Neural progenitor cell (in vitro differentiated cells): Measurements from ENCODE around the gene ANKRD23. TPM values are rescaled to one million over a fixed set of nuclear protein-coding genes. Genes with fewer than 3 reads are reported as not detected.

Experiments used
- DNase-seq: peaks from one replicate; pipeline ENCODE4 v3.0.0-alpha.2; 2016; ENCODE audit warnings: low spot score
- H2AFZ ChIP-seq: fragments of 200-600 bp; sonication (generic); replicated peaks from 2 replicates; pipeline ENCODE4 v1.6.1; 2016; ENCODE audit warnings: antibody characterized with exemption
- H3F3A ChIP-seq: fragments of 200-600 bp; sonication (generic); 2 replicates; pipeline ENCODE4 v1.6.1; 2016; ENCODE audit warnings: antibody characterized with exemption, low read depth
- H3K27ac ChIP-seq: fragments of 200-600 bp; sonication (generic); 2 replicates; pipeline ENCODE4 v1.5.1; 2016; ENCODE audit warnings: mild to moderate bottlenecking
- H3K27me3 ChIP-seq: fragments of 200-600 bp; sonication (generic); 2 replicates; pipeline ENCODE4 v1.6.1; 2016; ENCODE audit warnings: mild to moderate bottlenecking, moderate library complexity
- H3K36me3 ChIP-seq: fragments of 200-600 bp; sonication (generic); 2 replicates; pipeline ENCODE4 v1.5.1; 2016
- H3K4me1 ChIP-seq: fragments of 200-600 bp; sonication (generic); 2 replicates; pipeline ENCODE4 v1.6.1; 2016; ENCODE audit warnings: mixed run types
- H3K4me2 ChIP-seq: fragments of 200-600 bp; sonication (generic); 2 replicates; pipeline ENCODE4 v1.6.1; 2016
- H3K4me3 ChIP-seq: fragments of 200-600 bp; sonication (generic); 2 replicates; pipeline ENCODE4 v1.5.1; 2016
- H3K79me2 ChIP-seq: fragments of 200-600 bp; sonication (generic); 2 replicates; pipeline ENCODE4 v1.6.1; 2016; ENCODE audit warnings: low read depth
- H3K9ac ChIP-seq: fragments of 200-600 bp; sonication (generic); 2 replicates; pipeline ENCODE4 v1.6.1; 2016
- H3K9me3 ChIP-seq: fragments of 200-600 bp; sonication (generic); 2 replicates; pipeline ENCODE4 v1.5.1; 2016; ENCODE audit warnings: low read depth
- H4K20me1 ChIP-seq: fragments of 200-600 bp; sonication (generic); 2 replicates; pipeline ENCODE4 v1.6.1; 2016; ENCODE audit warnings: low read depth
- H3K27ac Mint-ChIP-seq: 3 replicates; pipeline ENCODE4 v1.8.0; 2021; ENCODE audit warnings: mixed read lengths
- H3K27me3 Mint-ChIP-seq: 2 replicates; pipeline ENCODE4 v1.8.0; 2022; ENCODE audit warnings: low read depth, mild to moderate bottlenecking, inconsistent platforms, moderate library complexity, mixed read lengths; ENCODE audit not compliant: insufficient read depth
- H3K36me3 Mint-ChIP-seq: 3 replicates; pipeline ENCODE4 v1.8.0; 2021; ENCODE audit warnings: mixed read lengths
- H3K4me1 Mint-ChIP-seq: 3 replicates; pipeline ENCODE4 v1.8.0; 2021; ENCODE audit warnings: mixed read lengths
- H3K4me3 Mint-ChIP-seq: 3 replicates; pipeline ENCODE4 v1.8.0; 2021; ENCODE audit warnings: mild to moderate bottlenecking, moderate library complexity, mixed read lengths
- H3K9me3 Mint-ChIP-seq: 3 replicates; pipeline ENCODE4 v1.8.0; 2020; ENCODE audit warnings: mixed read lengths
- EZH2 ChIP-seq: fragments of 200-600 bp; sonication (generic); IDR thresholded peaks from 2 replicates; pipeline ENCODE4 v1.6.1; 2017; ENCODE audit warnings: antibody characterized with exemption, mild to moderate bottlenecking, moderate library complexity
- EZH2phosphoT487 ChIP-seq: fragments of 200-600 bp; sonication (generic); IDR thresholded peaks from 2 replicates; pipeline ENCODE4 v1.6.1; 2017; ENCODE audit warnings: antibody characterized with exemption
- total RNA-seq: library from RNA; depleted of rRNA; stranded (reverse); fragments of >200 nt; gene quantifications from 2 replicates; pipeline ENCODE4 v1.2.3, GENCODE V29; 2015; ENCODE audit warnings: low replicate concordance
- TF ChIP-seq, protein P1 (sequence below): fragments of 200-600 bp; sonication (generic); IDR thresholded peaks from 2 replicates; pipeline ENCODE4 v1.5.1; 2017; ENCODE audit warnings: antibody characterized with exemption, mild to moderate bottlenecking

Gene ANKRD23
- total RNA-seq, 1 donor from 2014 or later = 10.8 TPM

DNA sequence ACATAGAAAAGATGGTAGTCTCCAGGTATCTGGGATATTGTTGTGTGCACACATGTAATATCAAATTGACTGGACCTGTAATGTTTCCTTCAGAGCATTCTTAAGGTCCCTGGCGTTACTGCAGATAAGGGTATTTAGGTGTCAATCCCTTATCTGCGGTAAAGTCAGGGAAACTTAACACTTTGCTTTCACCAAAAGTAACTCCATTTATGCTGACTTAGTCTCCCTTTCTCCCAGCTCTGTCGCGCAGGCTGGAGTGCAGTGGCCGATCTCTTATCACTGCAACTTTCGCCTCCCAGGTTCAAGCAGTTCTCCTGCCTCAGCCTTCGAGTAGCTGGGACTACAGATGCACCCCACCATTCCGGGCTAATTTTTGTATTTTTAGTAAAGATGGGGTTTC is 25.9 kb downstream of the ANKRD23 start:
- H3K9ac ChIP-seq = no peak overlapping the region
- peaks cover 45% of the 10 kb centered on the region for H3K4me1 ChIP-seq
- Mint-ChIP-seq H3K4me3 (peak overlapping the region; percentile 87), H3K4me1 (peaks cover 49% of the 10 kb centered on the region), H3K27me3 (peaks cover 11% of the 10 kb centered on the region), H3K9me3 (no peaks in the 10 kb centered on the region), H3K36me3 (peaks cover 22% of the 10 kb centered on the region), H3K27ac (no peak overlapping the region)
- peak overlapping the region; percentile 98 for H3K4me2 ChIP-seq
- peak overlapping the region; percentile 74 for H3K4me3 ChIP-seq
- H3K27me3 ChIP-seq = peaks cover 7% of the 10 kb centered on the region
- TF ChIP-seq, protein P1, sequence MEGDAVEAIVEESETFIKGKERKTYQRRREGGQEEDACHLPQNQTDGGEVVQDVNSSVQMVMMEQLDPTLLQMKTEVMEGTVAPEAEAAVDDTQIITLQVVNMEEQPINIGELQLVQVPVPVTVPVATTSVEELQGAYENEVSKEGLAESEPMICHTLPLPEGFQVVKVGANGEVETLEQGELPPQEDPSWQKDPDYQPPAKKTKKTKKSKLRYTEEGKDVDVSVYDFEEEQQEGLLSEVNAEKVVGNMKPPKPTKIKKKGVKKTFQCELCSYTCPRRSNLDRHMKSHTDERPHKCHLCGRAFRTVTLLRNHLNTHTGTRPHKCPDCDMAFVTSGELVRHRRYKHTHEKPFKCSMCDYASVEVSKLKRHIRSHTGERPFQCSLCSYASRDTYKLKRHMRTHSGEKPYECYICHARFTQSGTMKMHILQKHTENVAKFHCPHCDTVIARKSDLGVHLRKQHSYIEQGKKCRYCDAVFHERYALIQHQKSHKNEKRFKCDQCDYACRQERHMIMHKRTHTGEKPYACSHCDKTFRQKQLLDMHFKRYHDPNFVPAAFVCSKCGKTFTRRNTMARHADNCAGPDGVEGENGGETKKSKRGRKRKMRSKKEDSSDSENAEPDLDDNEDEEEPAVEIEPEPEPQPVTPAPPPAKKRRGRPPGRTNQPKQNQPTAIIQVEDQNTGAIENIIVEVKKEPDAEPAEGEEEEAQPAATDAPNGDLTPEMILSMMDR = no peak
- TF ChIP-seq EZH2 (no peak), EZH2phosphoT487 (no peak)
- peaks cover 68% of the 10 kb centered on the region for H4K20me1 ChIP-seq
- no peaks in the 10 kb centered on the region for H3K36me3 ChIP-seq
- no peaks in the 10 kb centered on the region for H3K9me3 ChIP-seq
- DNase-seq = no peak
- H2AFZ ChIP-seq = no peak overlapping the region
- peaks cover 58% of the 10 kb centered on the region for H3K79me2 ChIP-seq
- H3K27ac ChIP-seq = no peak overlapping the region
- peaks cover 39% of the 10 kb centered on the region for H3F3A ChIP-seq

GRCh38 chr2:96816836-96817702 is 26.8 kb downstream of the ANKRD23 start:
- Histone ChIP-seq H3K36me3 (no peaks in the 10 kb centered on the region), H3K9me3 (no peaks in the 10 kb centered on the region), H4K20me1 (peaks cover 61% of the 10 kb centered on the region), H3K4me1 (peaks cover 45% of the 10 kb centered on the region), H3K79me2 (peaks cover 51% of the 10 kb centered on the region), H3K27me3 (peaks cover 7% of the 10 kb centered on the region), H3F3A (peaks cover 39% of the 10 kb centered on the region), H3K4me2 (peak overlapping the region; percentile 98), H3K9ac (no peak overlapping the region), H2AFZ (no peak overlapping the region), H3K4me3 (peak overlapping the region; percentile 74), H3K27ac (no peak overlapping the region)
- Mint-ChIP-seq H3K27me3 (peaks cover 11% of the 10 kb centered on the region), H3K4me1 (peaks cover 49% of the 10 kb centered on the region), H3K27ac (no peak overlapping the region), H3K9me3 (no peaks in the 10 kb centered on the region), H3K36me3 (peaks cover 27% of the 10 kb centered on the region), H3K4me3 (peak overlapping the region; percentile 87)
- TF ChIP-seq, protein P1 = peak; percentile 3
- TF ChIP-seq EZH2phosphoT487 = no peak
- no peak for TF ChIP-seq EZH2
- DNase-seq = peak; percentile 62

GRCh38 chr2:96816127-96816835 is 27.5 kb downstream of the ANKRD23 start, which contains the start of gene CNNM3:
Gene CNNM3 (plus strand): TSS chr2:96816268. CDS start chr2:96816278, 10 bp downstream.
- Histone ChIP-seq H3K27ac (no peak within 1 kb of the TSS), H3K4me3 (peak within 1 kb of the TSS; percentile 74), H3K4me1 (peaks cover 40% of the 10 kb centered on the region), H3K4me2 (peak within 1 kb of the TSS; percentile 98), H3F3A (peaks cover 37% of the 10 kb centered on the region), H4K20me1 (peaks cover 53% of the 10 kb centered on the region), H3K9me3 (no peaks in the 10 kb centered on the region), H3K9ac (no peak within 1 kb of the TSS), H2AFZ (peak within 1 kb of the TSS; percentile 90), H3K27me3 (peaks cover 7% of the 10 kb centered on the region), H3K79me2 (peaks cover 43% of the 10 kb centered on the region), H3K36me3 (no peaks in the 10 kb centered on the region)
- H3K27ac Mint-ChIP-seq = peak within 1 kb of the TSS; percentile 44
- peak within 1 kb of the TSS; percentile 95 for H3K4me3 Mint-ChIP-seq
- no peaks in the 10 kb centered on the region for H3K9me3 Mint-ChIP-seq
- H3K4me1 Mint-ChIP-seq = peaks cover 46% of the 10 kb centered on the region
- peaks cover 29% of the 10 kb centered on the region for H3K36me3 Mint-ChIP-seq
- no peak for TF ChIP-seq EZH2phosphoT487
- TF ChIP-seq EZH2 = peak; percentile 19
- TF ChIP-seq, protein P1 = peak; percentile 68
- peaks cover 11% of the 10 kb centered on the region for H3K27me3 Mint-ChIP-seq
- peak; percentile 98 for DNase-seq
